ENCODE data around the gene HEY2. TPM values are rescaled to one million over a fixed set of nuclear protein-coding genes. Genes with fewer than 3 reads are reported as not detected.

HEY2 gene
- total RNA-seq, 2 donors from 2014 or later, result 26.5 to 40.9 TPM

GRCh38 chr6:125792680-125793079 is 43.2 kb downstream of the HEY2 start:
- peak overlapping the region; percentile 97 for H3K4me3 ChIP-seq
- peaks cover 35 to 42% of the 10 kb centered on the region in 2 donors for H3K4me1 ChIP-seq (ENCODE audit: control insufficient read depth in 1 of 2, low read depth in 2 of 2)
- TF ChIP-seq CTCF (IDR thresholded peaks at IDR 0.05), result no peak
- H3K9me3 ChIP-seq, result no peaks in the 10 kb centered on the region
- ATAC-seq (ENCODE audit: insufficient number of reproducible peaks, low FRiP score, low read depth) (no peak), DNase-seq (ENCODE audit: low spot score) (no peak)
- H3K27me3 ChIP-seq (replicated peaks; ENCODE audit: insufficient read depth), result no peaks in the 10 kb centered on the region
- peak overlapping the region in 1 of 2 donors; percentile 95 for H3K27ac ChIP-seq
- H3K36me3 ChIP-seq, result no peaks in the 10 kb centered on the region

GRCh38 chr6:125793280-125793679 is 43.8 kb downstream of the HEY2 start:
- no peaks in the 10 kb centered on the region for H3K27me3 ChIP-seq (replicated peaks; ENCODE audit: insufficient read depth)
- H3K27ac ChIP-seq, result peak overlapping the region in 1 of 2 donors; percentile 29
- no peaks in the 10 kb centered on the region for H3K36me3 ChIP-seq
- H3K4me3 ChIP-seq, result peak overlapping the region; percentile 14
- no peak for TF ChIP-seq CTCF (IDR thresholded peaks at IDR 0.05)
- DNase-seq (ENCODE audit: low spot score) (no peak), ATAC-seq (ENCODE audit: insufficient number of reproducible peaks, low FRiP score, low read depth) (no peak)
- H3K9me3 ChIP-seq, result no peaks in the 10 kb centered on the region
- H3K4me1 ChIP-seq (ENCODE audit: control insufficient read depth in 1 of 2, low read depth in 2 of 2), result peaks cover 38 to 42% of the 10 kb centered on the region in 2 donors

GRCh38 chr6:125793863-125794262 is 44.4 kb downstream of the HEY2 start:
- H3K27ac ChIP-seq, result no peak overlapping the region

GRCh38 chr6:125794342-125795137 is 45.1 kb downstream of the HEY2 start:
- no peak for TF ChIP-seq CTCF (IDR thresholded peaks at IDR 0.05)
- DNase-seq (ENCODE audit: low spot score) (no peak), ATAC-seq (ENCODE audit: insufficient number of reproducible peaks, low FRiP score, low read depth) (no peak)
- Histone ChIP-seq H3K36me3 (no peaks in the 10 kb centered on the region), H3K27me3 (replicated peaks; ENCODE audit: insufficient read depth) (no peaks in the 10 kb centered on the region), H3K27ac (peak overlapping the region in 1 of 2 donors; percentile 3), H3K9me3 (no peaks in the 10 kb centered on the region), H3K4me3 (no peak overlapping the region), H3K4me1 (ENCODE audit: control insufficient read depth in 1 of 2, low read depth in 2 of 2) (peaks cover 31 to 32% of the 10 kb centered on the region in 2 donors)

More at GRCh38 chr6:125793863-125794262, 44.4 kb downstream of the HEY2 start:
- Histone ChIP-seq H3K27me3 (replicated peaks; ENCODE audit: insufficient read depth) (no peaks in the 10 kb centered on the region), H3K4me1 (ENCODE audit: control insufficient read depth in 1 of 2, low read depth in 2 of 2) (peaks cover 38% of the 10 kb centered on the region in 2 donors), H3K4me3 (no peak overlapping the region), H3K9me3 (no peaks in the 10 kb centered on the region), H3K36me3 (no peaks in the 10 kb centered on the region)
- no peak for DNase-seq (ENCODE audit: low spot score)
- ATAC-seq (ENCODE audit: insufficient number of reproducible peaks, low FRiP score, low read depth), result no peak
- no peak for TF ChIP-seq CTCF (IDR thresholded peaks at IDR 0.05)

GRCh38 chr6:125795301-125795700 is 45.9 kb downstream of the HEY2 start:
- Histone ChIP-seq H3K4me1 (ENCODE audit: control insufficient read depth in 1 of 2, low read depth in 2 of 2) (peaks cover 25 to 28% of the 10 kb centered on the region in 2 donors), H3K27ac (no peak overlapping the region)
- DNase-seq (ENCODE audit: low spot score), result no peak

More at GRCh38 chr6:125795301-125795700, 45.9 kb downstream of the HEY2 start:
- ATAC-seq (ENCODE audit: insufficient number of reproducible peaks, low FRiP score, low read depth), result no peak
- Histone ChIP-seq H3K9me3 (no peaks in the 10 kb centered on the region), H3K4me3 (no peak overlapping the region), H3K27me3 (replicated peaks; ENCODE audit: insufficient read depth) (no peaks in the 10 kb centered on the region), H3K36me3 (no peaks in the 10 kb centered on the region)
- TF ChIP-seq CTCF (IDR thresholded peaks at IDR 0.05), result no peak
